Stimulated activated CD8-positive, alpha-beta memory T cell treated with anti-CD3 and anti-CD28 coated beads, Interleukin-4, amount 100 ng/mL, for 48 hours (primary cell): ENCODE data around the gene AK5.

Experiments
- DNase-seq: peaks from one replicate; pipeline ENCODE4 v3.0.0-alpha.2; 2020

AK5 gene

GRCh38 chr1:77356136-77356535 lies 74.3 kb downstream of the AK5 start:
- no peak for DNase-seq

GRCh38 chr1:77360256-77360655 lies 78.4 kb downstream of the AK5 start:
- no peak for DNase-seq

DNA sequence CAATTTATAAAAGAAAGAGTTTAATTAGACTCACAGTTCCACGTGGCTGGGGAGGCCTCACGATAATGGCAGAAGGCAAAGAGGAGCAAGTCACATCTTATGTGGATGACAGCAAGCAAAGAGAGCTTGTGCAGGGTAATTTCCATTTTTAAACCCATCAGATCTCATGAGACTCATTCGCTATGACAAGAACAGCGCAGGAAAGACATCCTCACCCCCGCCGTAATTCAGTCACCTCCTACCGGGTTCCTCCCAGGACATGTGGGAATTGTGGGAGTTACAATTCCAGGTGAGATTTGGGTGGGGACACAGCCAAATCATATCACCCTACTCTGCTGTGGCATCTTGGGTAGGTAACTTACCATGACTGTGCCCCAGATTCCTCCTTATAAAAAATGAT lies 79.8 kb downstream of the AK5 start:
- no peak for DNase-seq

DNA sequence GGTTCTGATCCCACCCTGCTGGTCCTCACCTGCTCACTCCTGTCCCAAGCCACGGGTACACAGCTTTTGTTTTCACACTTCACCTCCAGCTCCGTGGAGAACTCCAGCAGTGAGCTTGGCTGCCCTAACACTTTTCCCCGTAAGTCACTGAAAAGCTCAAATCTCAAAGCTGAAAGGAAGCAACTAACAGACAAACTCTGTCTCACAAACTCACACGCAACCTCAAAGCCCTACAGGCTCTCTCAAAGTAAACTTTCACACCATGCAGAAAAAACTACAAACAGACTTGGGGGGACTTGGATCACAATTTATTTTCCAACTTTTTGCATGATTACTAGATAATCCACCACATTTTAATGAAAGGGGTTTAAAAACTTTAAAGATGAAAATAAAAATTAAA lies 88.3 kb downstream of the AK5 start:
- no peak for DNase-seq

- DNase-seq, result no peak
Measured at GRCh38 chr1:77370583-77371306, 88.9 kb downstream of the AK5 start.

DNA sequence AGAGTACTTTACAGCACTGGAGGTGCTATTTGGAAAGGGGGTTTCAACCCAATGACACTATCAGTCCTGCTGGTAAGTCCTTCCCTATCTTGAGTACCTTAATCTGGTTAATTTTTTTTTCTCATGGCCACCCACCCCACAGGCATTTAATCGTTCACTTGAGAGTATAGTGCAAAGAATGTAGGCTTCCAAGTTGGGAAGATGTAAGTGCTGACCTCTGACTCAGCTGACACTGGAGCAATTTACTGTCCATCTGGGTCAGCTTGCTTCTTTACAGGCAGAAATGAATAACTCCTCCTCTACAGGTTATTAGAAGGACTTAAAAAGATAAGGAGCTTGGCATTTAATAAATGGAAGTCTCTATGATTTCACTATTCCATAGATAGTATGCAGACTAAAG lies 89.6 kb downstream of the AK5 start:
- DNase-seq, result no peak

- no peak for DNase-seq
Measured at GRCh38 chr1:77373702-77374101, 91.9 kb downstream of the AK5 start.

DNA sequence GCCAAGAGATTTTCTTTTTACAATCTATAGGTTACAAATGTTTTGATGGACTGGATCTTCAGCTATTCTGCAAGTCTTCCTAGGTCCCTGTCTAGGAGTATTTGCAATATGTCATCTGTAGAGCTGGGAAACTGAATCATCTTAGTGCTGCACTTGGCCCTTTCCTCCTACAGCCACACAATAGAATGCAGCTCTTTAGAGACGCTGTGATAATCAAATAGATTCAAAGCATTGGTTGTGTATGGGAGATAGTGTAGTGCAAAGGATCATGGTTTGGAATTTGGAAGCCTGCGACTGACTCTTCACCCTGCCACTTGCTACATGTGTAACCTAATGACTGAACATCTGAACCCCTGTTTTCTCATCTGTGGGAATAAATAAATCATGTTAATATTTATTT lies 93.7 kb downstream of the AK5 start:
- DNase-seq, result no peak

DNA sequence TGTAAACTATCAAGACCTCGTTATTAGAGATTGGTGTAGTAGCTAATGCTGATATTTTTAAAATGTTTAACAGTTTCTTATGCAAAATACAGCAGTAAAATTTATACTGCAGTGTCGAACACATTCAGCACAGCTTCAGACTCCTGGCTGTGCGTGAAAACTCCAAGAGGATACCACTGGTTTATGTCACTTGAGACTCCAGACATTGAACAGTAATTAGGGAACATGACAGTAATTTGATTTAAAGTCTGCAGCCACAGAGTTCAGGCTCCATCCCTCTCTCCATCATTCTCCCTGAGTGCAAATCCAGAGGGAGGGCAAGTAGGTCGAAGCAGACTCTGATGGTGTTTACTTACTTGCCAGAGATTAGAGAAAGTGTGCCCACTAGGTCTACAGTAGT lies 94.2 kb downstream of the AK5 start:
- DNase-seq, result no peak

GRCh38 chr1:77378723-77379535 lies 97.1 kb downstream of the AK5 start:
- DNase-seq, result no peak

DNA sequence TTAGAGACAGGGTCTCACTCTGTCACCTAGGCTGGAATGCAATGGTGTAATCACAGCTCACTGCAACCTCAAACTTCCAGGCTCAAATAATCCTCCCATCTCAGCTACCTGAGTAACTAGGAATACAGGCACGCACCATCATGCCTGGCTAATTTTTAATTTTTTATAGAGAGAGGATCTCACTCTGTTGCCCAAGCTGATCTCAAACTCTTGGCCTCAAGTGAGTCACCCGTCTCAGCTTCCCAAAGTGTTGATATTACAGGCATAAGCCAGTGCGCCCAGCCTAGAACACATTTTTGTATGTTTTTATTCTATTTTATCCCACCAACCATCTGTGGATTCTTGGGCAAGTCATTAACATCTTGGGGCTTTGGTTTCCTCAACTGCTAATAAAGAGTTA lies 100.5 kb downstream of the AK5 start:
- no peak for DNase-seq

DNA sequence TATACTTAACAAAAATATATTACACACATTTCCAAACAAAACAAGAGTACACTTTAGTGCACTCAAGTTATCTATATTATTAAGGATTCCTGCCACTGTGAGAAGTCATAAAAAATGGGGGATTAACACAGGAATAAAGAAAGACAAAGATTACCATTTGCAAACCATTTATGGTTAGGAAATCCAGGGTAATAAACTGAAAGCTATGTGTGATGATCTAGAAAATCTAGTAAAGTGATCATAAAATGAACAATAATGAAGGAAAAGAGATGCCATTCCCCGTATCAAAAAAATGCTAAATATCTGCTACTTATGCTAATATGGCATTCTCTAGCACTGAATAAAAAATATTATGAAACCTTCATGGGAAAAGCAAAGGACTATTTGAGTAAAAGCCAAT lies 101.4 kb downstream of the AK5 start:
- no peak for DNase-seq

GRCh38 chr1:77385551-77385950 lies 103.7 kb downstream of the AK5 start:
- no peak for DNase-seq

DNA sequence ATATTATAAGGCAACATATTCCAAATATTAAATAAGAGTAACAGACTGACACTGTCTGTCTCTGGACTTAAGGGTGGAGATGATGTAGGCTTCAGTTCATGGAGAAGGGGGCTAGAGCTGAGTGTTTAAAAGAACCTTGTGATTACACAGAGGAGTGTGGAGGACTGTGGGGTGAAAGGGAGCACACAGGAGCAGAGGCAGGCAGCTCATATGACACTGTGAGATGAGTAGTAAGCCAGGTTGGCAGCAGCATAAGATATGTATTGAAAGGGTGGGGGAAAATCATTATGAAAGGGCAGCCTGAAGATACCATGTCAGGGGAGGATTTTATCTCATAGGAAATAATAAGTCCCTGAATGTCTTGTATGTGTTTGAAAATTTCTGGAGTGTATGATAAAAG lies 104.5 kb downstream of the AK5 start:
- DNase-seq, result no peak

DNA sequence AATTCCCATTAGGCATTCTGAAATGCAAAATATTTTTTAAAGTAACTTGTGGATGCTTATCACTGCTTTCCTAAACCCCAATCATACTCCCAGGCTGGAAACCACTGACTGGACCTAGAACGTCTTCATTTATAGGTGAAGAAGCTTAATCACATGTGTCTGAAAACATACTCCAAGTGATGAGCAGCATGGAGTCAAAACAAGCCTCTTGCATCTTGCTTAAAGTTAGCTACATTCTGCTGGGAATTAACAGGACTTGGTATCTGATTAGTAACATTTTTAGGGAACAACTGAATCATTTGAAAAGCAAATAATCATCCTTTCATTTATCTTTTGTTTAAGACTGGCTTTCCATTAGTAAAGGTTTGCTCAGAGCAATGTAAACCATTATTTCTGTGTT lies 105.7 kb downstream of the AK5 start:
- DNase-seq, result no peak

- DNase-seq, result no peak
Measured at GRCh38 chr1:77388661-77389060, 106.8 kb downstream of the AK5 start.

DNA sequence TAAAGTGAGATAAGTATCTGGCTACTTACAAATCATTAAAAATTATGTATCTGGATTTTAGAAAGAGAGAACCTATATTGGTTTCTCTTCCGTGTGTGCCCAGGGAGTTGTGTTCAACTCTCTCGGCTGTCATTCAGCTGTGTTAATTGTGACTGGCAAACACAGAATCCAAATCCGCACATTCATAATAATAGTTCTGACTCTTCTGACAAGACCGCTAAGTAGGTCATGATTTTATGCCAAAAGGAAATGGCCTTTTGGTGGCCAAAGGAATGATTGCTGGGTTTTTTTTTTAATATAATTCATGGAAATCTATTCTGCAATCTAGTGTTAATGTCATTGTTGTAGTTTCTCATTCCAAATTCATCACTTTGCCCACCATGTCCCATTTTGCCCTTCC lies 110.7 kb downstream of the AK5 start:
- no peak for DNase-seq

DNA sequence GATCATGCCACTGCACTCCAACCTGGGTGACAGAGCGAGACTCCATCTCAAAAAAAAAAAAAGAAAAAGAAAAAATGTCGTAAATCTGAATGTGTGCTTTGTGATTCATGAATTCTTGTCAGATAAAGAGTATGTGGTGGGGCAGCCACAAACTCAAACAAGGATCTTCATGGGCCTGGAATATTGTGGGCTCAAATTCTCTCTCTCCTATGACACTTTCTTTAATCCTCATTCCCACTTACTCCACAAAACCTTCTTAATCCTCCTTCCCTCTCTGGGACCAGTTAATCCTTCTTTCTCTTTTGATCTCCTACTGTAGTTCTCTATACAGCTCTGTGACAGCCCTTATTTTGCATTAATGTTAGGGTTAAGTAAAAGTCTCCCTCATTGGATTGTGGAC lies 112.3 kb downstream of the AK5 start:
- no peak for DNase-seq

- DNase-seq, result no peak
Measured at GRCh38 chr1:77395051-77395450, 113.2 kb downstream of the AK5 start.

DNA sequence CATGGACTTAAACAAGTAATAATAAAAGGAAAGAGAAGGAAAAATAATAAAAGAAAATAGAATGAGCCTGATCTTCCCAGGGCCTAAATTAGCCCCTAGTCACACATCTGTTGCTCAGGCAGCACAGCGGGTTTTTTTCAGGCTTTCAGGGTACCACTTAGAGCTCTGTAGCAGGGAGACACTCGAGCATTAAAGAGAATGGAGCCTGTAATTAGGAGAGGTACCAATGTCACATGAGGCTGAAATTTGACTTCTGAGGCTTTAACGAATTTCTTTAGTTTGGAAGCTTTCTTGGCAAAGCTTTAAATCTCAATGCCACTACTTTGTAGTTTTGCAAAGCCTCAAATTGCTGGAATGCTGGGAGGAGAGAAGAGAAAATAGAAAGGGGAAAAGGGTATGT lies 116.3 kb downstream of the AK5 start:
- DNase-seq, result no peak

GRCh38 chr1:77399250-77400086 lies 117.6 kb downstream of the AK5 start:
- no peak for DNase-seq

DNA sequence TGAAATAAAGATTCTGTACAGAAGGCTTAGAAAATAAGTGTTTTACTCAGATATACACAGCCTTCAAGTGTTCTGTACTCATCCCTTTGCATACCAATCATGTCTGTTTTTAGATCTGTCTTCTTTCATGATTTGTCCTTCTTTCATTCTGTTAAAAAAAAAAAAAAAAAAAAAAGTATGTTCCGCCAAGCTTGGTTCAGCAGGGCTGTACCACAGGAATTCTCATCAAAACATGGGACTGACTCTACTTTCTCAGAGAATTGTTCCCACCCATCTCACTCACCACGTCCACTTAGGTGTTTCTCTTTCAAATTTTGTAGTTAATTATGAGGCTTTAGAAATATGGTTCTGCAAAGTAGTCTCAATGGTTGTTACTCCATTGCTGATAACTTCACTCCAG lies 119.0 kb downstream of the AK5 start:
- DNase-seq, result no peak

- DNase-seq, result no peak
Measured at GRCh38 chr1:77401384-77401783, 119.6 kb downstream of the AK5 start.

DNA sequence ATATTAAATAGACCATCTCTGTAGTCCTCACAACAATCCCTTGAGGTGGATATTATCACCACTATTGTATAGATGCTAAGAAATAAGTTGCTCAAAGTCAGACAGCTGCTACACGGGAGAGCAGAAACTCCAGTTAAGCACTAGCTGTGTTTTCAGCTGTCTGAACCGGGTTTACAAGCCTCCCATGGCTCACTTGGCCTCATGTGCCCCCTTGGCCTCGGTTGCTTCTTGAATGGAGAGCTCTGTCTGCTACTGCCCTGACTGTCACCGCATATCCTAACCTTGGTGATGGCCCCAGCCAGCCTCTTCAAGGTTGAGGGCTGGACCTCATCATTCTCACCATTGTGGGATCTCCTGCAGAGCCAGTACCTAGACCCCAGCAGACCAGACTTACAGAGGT lies 123.4 kb downstream of the AK5 start:
- DNase-seq, result no peak
